Measurements from ENCODE around the gene KRTAP5-2. TPM values are rescaled to one million over a fixed set of nuclear protein-coding genes. Genes with fewer than 3 reads are reported as not detected.

The KRTAP5-2 gene
- total and polyA plus RNA-seq, 2 of the 8 experiments (the other 6 are each of a cell fraction or from before 2014, with no cell fraction given), result not detected

DNA sequence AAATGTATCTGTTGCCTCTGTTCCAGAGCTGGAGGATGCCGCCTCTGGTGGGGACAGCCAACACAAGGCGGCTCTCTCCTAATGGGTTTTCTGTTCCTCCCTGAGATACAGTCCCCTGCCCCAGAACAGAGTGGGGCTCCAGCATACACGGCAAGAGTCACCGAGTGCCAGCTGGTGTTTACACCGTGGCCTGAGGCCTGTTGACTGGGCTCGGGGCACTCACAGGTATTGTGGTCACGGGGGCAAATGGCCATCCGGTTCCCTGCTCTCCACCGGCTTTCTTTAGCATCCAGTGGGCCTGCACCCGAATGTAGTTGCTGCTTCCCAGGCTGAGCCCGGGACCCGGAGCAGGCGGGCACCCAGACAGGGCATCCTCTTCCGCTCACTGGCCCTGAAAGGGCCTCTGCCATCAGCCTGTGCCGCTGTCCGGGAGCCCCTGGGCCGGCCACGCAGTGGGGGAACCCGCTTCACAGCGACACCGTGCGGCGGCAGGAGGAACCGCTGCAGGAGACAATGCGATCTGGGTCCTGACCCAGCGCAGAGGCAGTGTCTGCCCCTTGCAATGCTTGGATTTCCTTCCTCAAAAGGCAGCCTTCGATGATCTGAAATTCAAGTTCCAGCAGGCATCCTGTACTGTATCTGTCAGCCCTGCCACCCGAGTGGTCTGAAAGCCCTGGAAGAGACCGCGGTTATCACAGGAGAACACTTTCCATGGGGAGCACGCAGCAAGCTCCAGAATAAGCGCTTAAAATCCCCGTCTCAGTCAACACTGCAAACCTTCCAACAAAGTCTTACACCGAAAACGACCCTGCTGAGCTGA is 30.6 kb upstream of the KRTAP5-2 start (continued):
- TF ChIP-seq CTBP2 (IDR thresholded peaks at IDR 0.05; ENCODE audit: borderline replicate concordance, insufficient read depth, insufficient read length, low read length), result no peak
- TF ChIP-seq SIX5 (IDR thresholded peaks at IDR 0.05; ENCODE audit: low read depth, low read length), result no peak
- no peak for TF ChIP-seq RBBP5 (IDR thresholded peaks at IDR 0.05; ENCODE audit: borderline replicate concordance, low read depth, low read length)
- peak; percentile 58 to 71 for TF ChIP-seq RAD21 (IDR thresholded peaks at IDR 0.05 in 1 of 2, conservative IDR thresholded peaks at IDR 0.05 in 1 of 2; ENCODE audit: low read depth in 2 of 2, low read length in 2 of 2)
- no peak for TF ChIP-seq JUND (IDR thresholded peaks at IDR 0.05; ENCODE audit: low read length)
- TF ChIP-seq HDAC2 (IDR thresholded peaks at IDR 0.05; ENCODE audit: borderline replicate concordance in 1 of 2, low read depth in 2 of 2, low read length in 2 of 2), result no peak
- TF ChIP-seq, protein P1, sequence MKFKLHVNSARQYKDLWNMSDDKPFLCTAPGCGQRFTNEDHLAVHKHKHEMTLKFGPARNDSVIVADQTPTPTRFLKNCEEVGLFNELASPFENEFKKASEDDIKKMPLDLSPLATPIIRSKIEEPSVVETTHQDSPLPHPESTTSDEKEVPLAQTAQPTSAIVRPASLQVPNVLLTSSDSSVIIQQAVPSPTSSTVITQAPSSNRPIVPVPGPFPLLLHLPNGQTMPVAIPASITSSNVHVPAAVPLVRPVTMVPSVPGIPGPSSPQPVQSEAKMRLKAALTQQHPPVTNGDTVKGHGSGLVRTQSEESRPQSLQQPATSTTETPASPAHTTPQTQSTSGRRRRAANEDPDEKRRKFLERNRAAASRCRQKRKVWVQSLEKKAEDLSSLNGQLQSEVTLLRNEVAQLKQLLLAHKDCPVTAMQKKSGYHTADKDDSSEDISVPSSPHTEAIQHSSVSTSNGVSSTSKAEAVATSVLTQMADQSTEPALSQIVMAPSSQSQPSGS (IDR thresholded peaks at IDR 0.05; ENCODE audit: low read length), result no peak
- no peak for TF ChIP-seq CBX5 (IDR thresholded peaks at IDR 0.05; ENCODE audit: low read depth, low read length)
- no peak for TF ChIP-seq BCL11A (IDR thresholded peaks at IDR 0.05; ENCODE audit: low read depth in 2 of 2, low read length in 2 of 2)
- no peak for TF ChIP-seq POU5F1 (IDR thresholded peaks at IDR 0.05; ENCODE audit: low read depth, low read length)
- no peak for TF ChIP-seq TCF12 (IDR thresholded peaks at IDR 0.05; ENCODE audit: low read depth, low read length)
- no peak for TF ChIP-seq TAF7 (optimal IDR thresholded peaks at IDR 0.05; ENCODE audit: borderline replicate concordance, low read depth, low read length)
- no peak for TF ChIP-seq SP4 (IDR thresholded peaks at IDR 0.05; ENCODE audit: low read length)
- TF ChIP-seq, protein P2, sequence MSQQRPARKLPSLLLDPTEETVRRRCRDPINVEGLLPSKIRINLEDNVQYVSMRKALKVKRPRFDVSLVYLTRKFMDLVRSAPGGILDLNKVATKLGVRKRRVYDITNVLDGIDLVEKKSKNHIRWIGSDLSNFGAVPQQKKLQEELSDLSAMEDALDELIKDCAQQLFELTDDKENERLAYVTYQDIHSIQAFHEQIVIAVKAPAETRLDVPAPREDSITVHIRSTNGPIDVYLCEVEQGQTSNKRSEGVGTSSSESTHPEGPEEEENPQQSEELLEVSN (IDR thresholded peaks at IDR 0.05), result no peak
- TF ChIP-seq ASH2L (IDR thresholded peaks at IDR 0.05; ENCODE audit: low read length), result peak; percentile 65
- no peak for TF ChIP-seq JUN (IDR thresholded peaks at IDR 0.05; ENCODE audit: low read depth, low read length)
- TF ChIP-seq, protein P3, sequence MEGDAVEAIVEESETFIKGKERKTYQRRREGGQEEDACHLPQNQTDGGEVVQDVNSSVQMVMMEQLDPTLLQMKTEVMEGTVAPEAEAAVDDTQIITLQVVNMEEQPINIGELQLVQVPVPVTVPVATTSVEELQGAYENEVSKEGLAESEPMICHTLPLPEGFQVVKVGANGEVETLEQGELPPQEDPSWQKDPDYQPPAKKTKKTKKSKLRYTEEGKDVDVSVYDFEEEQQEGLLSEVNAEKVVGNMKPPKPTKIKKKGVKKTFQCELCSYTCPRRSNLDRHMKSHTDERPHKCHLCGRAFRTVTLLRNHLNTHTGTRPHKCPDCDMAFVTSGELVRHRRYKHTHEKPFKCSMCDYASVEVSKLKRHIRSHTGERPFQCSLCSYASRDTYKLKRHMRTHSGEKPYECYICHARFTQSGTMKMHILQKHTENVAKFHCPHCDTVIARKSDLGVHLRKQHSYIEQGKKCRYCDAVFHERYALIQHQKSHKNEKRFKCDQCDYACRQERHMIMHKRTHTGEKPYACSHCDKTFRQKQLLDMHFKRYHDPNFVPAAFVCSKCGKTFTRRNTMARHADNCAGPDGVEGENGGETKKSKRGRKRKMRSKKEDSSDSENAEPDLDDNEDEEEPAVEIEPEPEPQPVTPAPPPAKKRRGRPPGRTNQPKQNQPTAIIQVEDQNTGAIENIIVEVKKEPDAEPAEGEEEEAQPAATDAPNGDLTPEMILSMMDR (IDR thresholded peaks at IDR 0.05; ENCODE audit: control extremely low read depth in 1 of 3, insufficient read depth in 1 of 3, low read depth in 1 of 3, low read length in 3 of 3), result peak; percentile 90 to 100 (median 98)

Measured in H1 (cell line).